K562 (cell line): ENCODE data around the gene PSMD13. TPM values are rescaled to one million over a fixed set of nuclear protein-coding genes. Genes with fewer than 3 reads are reported as not detected.

Source experiments
- CHAMP1 ChIP-seq: fragments of 450-650 bp; IDR thresholded peaks from 2 replicates; pipeline ENCODE4 v1.6.1; 2016; ENCODE audit warnings: mild to moderate bottlenecking
- CHCHD3 ChIP-seq: fragments of 250-450 bp; sonication (Bioruptor Pico); IDR thresholded peaks from 2 replicates; pipeline ENCODE4 v2.1.2; 2022; ENCODE audit warnings: mild to moderate bottlenecking
- ETV1 ChIP-seq: fragments of 450-650 bp; conservative IDR thresholded peaks from 2 replicates; pipeline ENCODE4 v1.6.1; 2016; ENCODE audit warnings: missing genetic modification characterization, control low read depth, low read depth, missing compliant biosample characterization
- FOXJ3 ChIP-seq: sonication (generic); formaldehyde crosslinking; IDR thresholded peaks from 2 replicates; pipeline ENCODE4 v1.4.0; 2020; ENCODE audit warnings: mild to moderate bottlenecking, missing genetic modification reagents
- GATA2 ChIP-seq: sonication (generic); formaldehyde crosslinking; IDR thresholded peaks from 2 replicates; pipeline ENCODE4 v1.4.0; 2020; ENCODE audit warnings: mild to moderate bottlenecking, missing genetic modification reagents
- JUND ChIP-seq, 2 experiments: IDR thresholded peaks; 2 replicates in 1 of 2; 3 replicates in 1 of 2; pipeline ENCODE4 v1.6.1; 2011; ENCODE audit warnings: borderline replicate concordance in 2 of 2, low read depth in 2 of 2, low read length in 2 of 2, improper control_type of control experiment in 1 of 2, missing biosample characterization in 1 of 2, missing genetic modification characterization in 1 of 2, missing genetic modification reagents in 1 of 2
- MYBL2 ChIP-seq, 2 experiments: fragments of 450-650 bp in 1 of 2; sonication (generic) in 1 of 2; formaldehyde crosslinking in 1 of 2; IDR thresholded peaks; 2 replicates each; pipeline versions ENCODE4 v1.6.1 to v1.8.1; 2017 to 2022; ENCODE audit warnings: borderline replicate concordance in 1 of 2, inconsistent platforms in 1 of 2, low read depth in 1 of 2, mild to moderate bottlenecking in 1 of 2, missing genetic modification reagents in 1 of 2, moderate library complexity in 1 of 2
- OTX1 ChIP-seq: fragments of 450-650 bp; formaldehyde crosslinking; IDR thresholded peaks from 2 replicates; pipeline ENCODE4 v1.4.0; 2022; ENCODE audit warnings: mild to moderate bottlenecking
- SRSF9 ChIP-seq: fragments of 200-400 bp; formaldehyde crosslinking; IDR thresholded peaks from 2 replicates; pipeline ENCODE4 v1.6.1; 2017; ENCODE audit warnings: low read depth, low read length, borderline replicate concordance
- THRAP3 ChIP-seq: fragments of 450-650 bp; IDR thresholded peaks from 2 replicates; pipeline ENCODE4 v1.6.1; 2016; ENCODE audit warnings: mild to moderate bottlenecking, inconsistent platforms, borderline replicate concordance
- XRCC5 ChIP-seq: fragments of 200-400 bp; formaldehyde crosslinking; IDR thresholded peaks from 2 replicates; pipeline ENCODE4 v1.6.1; 2017; ENCODE audit warnings: low read depth, mild to moderate bottlenecking, low read length
- ZBTB17 ChIP-seq: fragments of 450-650 bp; formaldehyde crosslinking; IDR thresholded peaks from 2 replicates; pipeline ENCODE4 v1.4.0; 2020; ENCODE audit warnings: mild to moderate bottlenecking
- ZNF592 ChIP-seq: fragments of 450-650 bp; IDR thresholded peaks from 2 replicates; pipeline ENCODE4 v1.6.1; 2017; ENCODE audit warnings: antibody characterized with exemption, mild to moderate bottlenecking
- ZNF695 ChIP-seq: fragments of 450-650 bp; formaldehyde crosslinking; IDR thresholded peaks from 2 replicates; pipeline ENCODE4 v1.4.0; 2020; ENCODE audit warnings: mild to moderate bottlenecking, moderate library complexity
- ZNF780A ChIP-seq: fragments of 250-450 bp; sonication (Bioruptor Pico); IDR thresholded peaks from 2 replicates; pipeline ENCODE4 v1.5.0; 2021; ENCODE audit warnings: mild to moderate bottlenecking
- polyA plus RNA-seq, 8 experiments: library from polyadenylated mRNA; depleted of rRNA in 4 of 8; stranded (reverse) in 5 of 8; unstranded in 3 of 8; fragments of >200 nt; fragmentation: Nextera tagmentation in 2 of 8; fragmentation: Illumina TruSeq in 1 of 8; extraction: Ambion mirVana in 2 of 8; extraction: Trizol in 1 of 8; gene quantifications; 2 replicates each; pipeline versions ENCODE4 v1.2.1 to v1.2.3, GENCODE V29; 2011 to 2014; ENCODE audit warnings: inconsistent platforms in 1 of 8, missing spikeins in 1 of 8
- total RNA-seq, 7 experiments: library from RNA; depleted of rRNA in 6 of 7; stranded (reverse); fragments of >200 nt in 6 of 7; fragmentation: Illumina TruSeq in 2 of 7; extraction: Trizol in 2 of 7; gene quantifications; 2 replicates each; pipeline versions ENCODE4 v1.2.1 to v1.2.3, GENCODE V29; 2011 to 2021; ENCODE audit warnings: low replicate concordance in 1 of 7
- TF ChIP-seq, protein P1 (sequence below): fragments of 450-650 bp; IDR thresholded peaks from 2 replicates; pipeline ENCODE4 v1.6.1; 2018; ENCODE audit warnings: mild to moderate bottlenecking, low read depth; ENCODE audit not compliant: partially characterized antibody
- TF ChIP-seq, protein P2 (sequence below): fragments of 450-650 bp; IDR thresholded peaks from 2 replicates; pipeline ENCODE4 v1.6.1; 2016; ENCODE audit warnings: antibody characterized with exemption

The PSMD13 gene
- total and polyA plus RNA-seq, 9 of the 15 experiments (the other 6 are each of a cell fraction or from before 2014, with no cell fraction given): 185 to 383 (median 267) TPM

DNA sequence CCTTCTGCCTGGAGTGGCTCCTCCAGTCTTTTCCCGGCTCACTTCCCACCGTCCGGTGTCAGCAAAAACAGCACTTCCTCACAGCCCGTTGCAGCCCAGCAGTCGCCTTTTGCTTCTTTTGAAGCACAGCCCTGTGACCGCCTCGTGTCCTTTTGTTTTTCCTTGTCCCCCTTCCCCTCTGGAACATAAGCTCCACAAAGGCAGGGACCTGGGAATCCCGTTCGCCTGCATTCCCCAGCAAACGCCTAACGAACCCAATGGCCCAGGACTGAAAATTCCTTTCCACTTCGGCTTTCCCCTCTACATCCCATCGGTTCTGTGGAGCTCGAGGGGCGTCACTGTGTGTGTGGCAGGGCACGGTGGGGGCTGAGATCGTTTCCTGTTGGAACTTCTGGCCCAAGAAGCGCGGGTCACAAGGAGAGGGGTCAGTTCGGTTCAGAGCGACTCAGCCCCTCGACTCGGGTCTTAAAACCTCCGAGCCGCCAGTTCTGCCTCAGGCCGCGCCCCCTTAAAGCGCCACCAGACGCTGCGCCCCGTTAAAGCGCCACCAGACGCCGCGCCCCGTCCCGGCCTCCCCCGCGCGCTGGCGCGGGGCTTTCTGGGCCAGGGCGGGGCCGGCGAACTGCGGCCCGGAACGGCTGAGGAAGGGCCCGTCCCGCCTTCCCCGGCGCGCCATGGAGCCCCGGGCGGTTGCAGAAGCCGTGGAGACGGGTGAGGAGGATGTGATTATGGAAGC lies 28.4 kb upstream of the PSMD13 start (continued):
- TF ChIP-seq, protein P1, sequence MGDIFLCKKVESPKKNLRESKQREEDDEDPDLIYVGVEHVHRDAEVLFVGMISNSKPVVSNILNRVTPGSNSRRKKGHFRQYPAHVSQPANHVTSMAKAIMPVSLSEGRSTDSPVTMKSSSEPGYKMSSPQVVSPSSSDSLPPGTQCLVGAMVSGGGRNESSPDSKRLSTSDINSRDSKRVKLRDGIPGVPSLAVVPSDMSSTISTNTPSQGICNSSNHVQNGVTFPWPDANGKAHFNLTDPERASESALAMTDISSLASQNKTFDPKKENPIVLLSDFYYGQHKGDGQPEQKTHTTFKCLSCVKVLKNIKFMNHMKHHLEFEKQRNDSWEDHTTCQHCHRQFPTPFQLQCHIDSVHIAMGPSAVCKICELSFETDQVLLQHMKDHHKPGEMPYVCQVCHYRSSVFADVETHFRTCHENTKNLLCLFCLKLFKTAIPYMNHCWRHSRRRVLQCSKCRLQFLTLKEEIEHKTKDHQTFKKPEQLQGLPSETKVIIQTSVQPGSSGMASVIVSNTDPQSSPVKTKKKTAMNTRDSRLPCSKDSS: no peak
- TF ChIP-seq ZNF780A (CRISPR knock-in tag) (no peak), OTX1 (CRISPR knock-in tag) (no peak), ZBTB17 (CRISPR knock-in tag) (no peak; the same call in 1 of the 2 replicates), SRSF9 (no peak), ETV1 (tag) (no peak), MYBL2 (IDR thresholded peaks at IDR 0.05; ENCODE audit: low read depth) (no peak), MYBL2 (CRISPR knock-in tag; IDR thresholded peaks at IDR 0.05; ENCODE audit: borderline replicate concordance) (no peak), CHAMP1 (no peak), ZNF592 (peak; percentile 53), THRAP3 (peak; percentile 24; the same call in 1 of the 2 replicates), JUND (IDR thresholded peaks at IDR 0.05; ENCODE audit: borderline replicate concordance, low read depth, low read length) (peak; percentile 12; the same call in 1 of the 2 replicates), JUND (tag; IDR thresholded peaks at IDR 0.05; ENCODE audit: borderline replicate concordance, low read depth, low read length) (no peak; the same call in 2 of the 3 replicates), GATA2 (CRISPR knock-in tag) (no peak), FOXJ3 (CRISPR knock-in tag) (no peak), XRCC5 (no peak), CHCHD3 (CRISPR knock-in tag) (no peak), ZNF695 (CRISPR knock-in tag) (no peak)
- TF ChIP-seq, protein P2, sequence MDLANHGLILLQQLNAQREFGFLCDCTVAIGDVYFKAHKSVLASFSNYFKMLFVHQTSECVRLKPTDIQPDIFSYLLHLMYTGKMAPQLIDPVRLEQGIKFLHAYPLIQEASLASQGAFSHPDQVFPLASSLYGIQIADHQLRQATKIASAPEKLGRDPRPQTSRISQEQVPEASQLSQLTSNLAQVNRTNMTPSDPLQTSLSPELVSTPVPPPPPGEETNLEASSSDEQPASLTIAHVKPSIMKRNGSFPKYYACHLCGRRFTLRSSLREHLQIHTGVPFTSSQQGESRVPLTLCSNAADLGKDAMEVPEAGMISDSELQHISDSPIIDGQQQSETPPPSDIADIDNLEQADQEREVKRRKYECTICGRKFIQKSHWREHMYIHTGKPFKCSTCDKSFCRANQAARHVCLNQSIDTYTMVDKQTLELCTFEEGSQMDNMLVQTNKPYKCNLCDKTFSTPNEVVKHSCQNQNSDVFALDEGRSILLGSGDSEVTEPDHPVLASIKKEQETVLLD: no peak
